Posterior vena cava (tissue), 2 donors: ENCODE measurements around the gene C1orf21. TPM values are rescaled to one million over a fixed set of nuclear protein-coding genes. Genes with fewer than 3 reads are reported as not detected.

ENCODE experiments used
- DNase-seq: peaks from one replicate; pipeline ENCODE4 v3.0.0-alpha.2; 2020; ENCODE audit warnings: low spot score
- intact Hi-C, 2 donors: fragments of 100-400 bp; cut with DNase I; formaldehyde crosslinking; loops; one replicate each; pipeline versions ENCODE4 v1.14.1 to v1.14.2; 2022 to 2023
- total RNA-seq, 2 donors: library from RNA; stranded (reverse); fragmentation: NEBNext Ultra II Directional; extraction: Animal tissue kit (Norgen Biotek cat#: 25700); gene quantifications; one replicate each; pipeline ENCODE4 v1.2.1, GENCODE V29; 2021
- donor health status: DM: yes; HTN: yes; CAD: no.
- donor health status: DM: yes; HTN: yes; CAD: no.

Gene C1orf21
- total RNA-seq, 2 donors from 2014 or later = 64.5 to 69.3 TPM

- intact Hi-C loops = no loop called here
These were observed 41.8 kb downstream of the C1orf21 start for GRCh38 chr1:184428604-184429003.

DNA sequence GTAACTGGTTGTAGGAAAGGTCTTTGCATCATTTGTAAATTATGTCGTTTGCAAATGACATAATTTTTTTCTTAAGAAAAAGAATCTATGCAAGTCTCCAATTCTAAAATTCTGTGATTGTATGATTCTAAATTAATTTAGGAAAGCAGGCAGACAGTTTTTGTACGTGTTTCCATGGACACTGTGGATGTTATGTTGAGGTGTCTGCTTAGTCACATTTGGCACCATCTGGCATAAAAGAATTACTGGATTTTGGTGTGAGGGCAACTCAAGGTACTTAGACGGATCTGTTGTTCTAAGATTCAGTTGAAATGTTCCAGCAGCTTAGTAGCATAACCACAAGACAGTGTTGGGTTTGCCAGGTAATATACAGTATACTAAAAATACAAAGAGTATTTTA lies 42.5 kb downstream of the C1orf21 start:
- intact Hi-C loops = no loop called here
- DNase-seq = no peak

More at GRCh38 chr1:184428604-184429003, 41.8 kb downstream of the C1orf21 start:
- no peak for DNase-seq

DNA sequence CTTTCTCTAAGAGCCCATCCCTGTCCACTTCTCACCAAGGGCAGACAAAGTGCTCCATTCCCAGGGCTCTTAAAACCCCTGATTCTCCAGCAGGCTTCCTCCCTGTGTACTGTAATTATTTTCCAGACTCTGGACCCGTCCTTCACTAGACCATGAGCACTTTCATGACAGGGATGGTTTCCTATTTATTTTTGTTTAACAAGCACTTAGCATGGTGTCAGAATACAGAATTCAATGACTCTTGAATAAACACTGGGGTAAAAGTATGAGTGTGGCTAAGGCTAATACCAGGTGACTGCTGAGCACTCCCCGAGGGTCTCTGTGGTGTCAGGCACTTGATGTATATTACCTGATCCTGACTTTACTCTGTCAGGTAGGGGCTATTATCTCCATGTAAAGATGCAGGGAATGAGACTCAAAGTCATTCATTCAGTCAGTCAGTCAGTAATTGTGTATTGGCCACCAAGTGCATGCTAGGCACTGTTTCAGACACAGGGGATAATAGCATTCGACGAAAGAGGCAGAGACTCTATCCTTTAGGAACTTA lies 47.2 kb downstream of the C1orf21 start:
- intact Hi-C loops = no loop called here
- no peak for DNase-seq

DNA sequence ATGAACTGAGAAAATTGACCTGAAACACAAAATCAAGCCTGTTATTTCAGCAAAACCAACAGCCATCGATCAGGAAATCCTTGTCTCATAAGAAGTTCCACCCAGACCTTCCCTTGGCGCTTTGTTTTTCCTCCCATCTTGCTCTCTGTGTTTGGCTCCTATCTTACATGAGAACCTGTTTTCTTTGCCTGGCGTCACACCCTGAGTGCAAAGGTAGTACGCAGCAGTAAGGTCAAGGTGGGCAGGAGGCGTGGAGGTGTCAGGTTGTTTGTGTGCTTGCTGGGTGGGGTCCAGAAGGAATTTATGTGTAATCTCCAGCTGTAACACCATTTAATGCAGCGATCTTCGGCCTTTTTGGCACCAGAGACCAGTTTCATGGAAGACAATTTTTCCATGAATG lies 50.5 kb downstream of the C1orf21 start:
- intact Hi-C loops = loop anchor here in 1 of 2 donors (2.0 kb wide), 1 partner anchor 16 kb away; no protein-coding TSS in a partner anchor
- no peak for DNase-seq

- DNase-seq = no peak
- intact Hi-C loops = no loop called here
These were observed 51.5 kb downstream of the C1orf21 start for GRCh38 chr1:184438363-184438762.

DNA sequence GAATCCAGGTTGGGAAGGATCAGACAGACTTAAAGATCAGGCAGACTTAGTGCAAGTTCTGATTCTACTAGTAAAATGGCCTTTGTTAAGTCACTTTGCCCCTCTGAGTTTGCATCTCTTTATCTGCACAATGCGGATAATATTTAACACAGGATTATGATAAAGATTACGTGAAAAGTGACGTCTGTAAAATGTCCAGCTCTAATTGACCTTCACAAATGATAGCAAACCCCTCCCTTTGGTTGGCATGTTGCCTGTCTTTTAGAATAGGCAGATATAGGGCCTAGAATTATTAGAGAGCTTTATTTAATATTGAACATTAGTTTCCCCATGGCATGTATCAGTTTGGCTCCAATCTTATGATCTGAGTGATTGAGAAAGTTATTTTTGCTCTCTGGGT lies 55.4 kb downstream of the C1orf21 start:
- intact Hi-C loops = no loop called here
- no peak for DNase-seq

GRCh38 chr1:184443201-184443600 lies 56.4 kb downstream of the C1orf21 start:
- intact Hi-C loops = no loop called here

DNA sequence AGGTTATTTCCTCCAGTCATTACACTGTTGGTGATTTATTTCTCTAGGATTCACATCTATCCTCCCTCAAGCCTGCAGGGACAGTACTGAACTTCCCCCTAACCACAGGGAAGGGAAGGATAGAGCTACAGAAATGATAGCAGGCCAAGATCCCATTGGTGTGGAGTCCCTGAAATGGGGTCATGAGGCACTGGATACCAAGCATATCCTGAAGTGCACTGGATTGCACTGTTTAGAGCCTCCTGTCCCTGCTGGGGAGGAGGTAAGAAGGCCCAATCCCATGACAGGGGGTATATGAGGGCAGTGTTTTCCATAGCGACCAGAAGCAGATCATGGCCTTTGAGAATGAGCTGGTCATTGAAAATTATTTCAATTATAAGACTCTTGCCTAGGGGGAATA lies 56.8 kb downstream of the C1orf21 start:
- intact Hi-C loops = no loop called here
- DNase-seq = no peak

More at GRCh38 chr1:184443201-184443600, 56.4 kb downstream of the C1orf21 start:
- no peak for DNase-seq

DNA sequence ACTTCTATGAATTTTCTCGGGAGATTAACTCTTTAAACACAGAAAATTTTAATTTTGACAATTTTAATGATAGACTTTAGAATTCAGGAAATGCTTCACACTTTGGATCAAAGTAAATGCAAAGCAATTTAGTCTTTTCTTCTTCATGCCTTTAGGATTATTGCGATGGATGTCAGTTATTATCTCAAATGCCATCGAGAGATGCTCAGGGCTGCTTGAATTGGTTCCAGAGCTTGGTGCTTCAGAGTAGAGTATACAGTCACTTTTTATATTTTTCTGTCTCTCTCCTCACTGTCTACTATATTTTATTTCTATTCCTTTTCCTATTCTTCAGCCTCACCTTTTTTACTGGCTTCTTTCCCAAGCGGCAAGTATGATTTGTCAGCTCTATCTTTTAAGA lies 59.2 kb downstream of the C1orf21 start:
- no peak for DNase-seq
- intact Hi-C loops = no loop called here

DNA sequence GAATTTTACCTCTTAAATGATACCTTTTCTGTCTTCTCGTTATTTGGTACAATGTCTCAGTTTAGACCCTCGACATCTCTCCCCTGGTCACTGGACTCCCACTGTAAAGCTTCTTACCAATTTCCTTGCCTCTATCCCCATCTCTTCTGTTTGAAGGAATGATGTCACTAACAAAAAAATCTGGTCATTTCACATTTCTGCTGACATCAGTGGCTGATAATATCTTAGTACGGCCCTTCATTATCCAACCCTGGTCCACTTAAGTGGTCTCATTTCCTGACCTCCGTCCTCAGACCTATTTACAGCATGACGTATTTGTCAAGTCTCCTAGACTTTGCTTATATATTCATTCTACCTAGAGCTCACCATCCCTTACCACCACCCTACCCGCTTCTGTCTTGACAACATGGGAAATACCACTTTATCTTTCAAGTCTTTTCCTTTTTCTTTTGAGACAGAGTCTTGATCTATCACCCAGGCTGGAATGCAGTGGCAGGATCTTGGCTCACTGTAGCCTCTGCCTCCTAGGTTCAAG lies 60.9 kb downstream of the C1orf21 start:
- intact Hi-C loops = no loop called here

DNA sequence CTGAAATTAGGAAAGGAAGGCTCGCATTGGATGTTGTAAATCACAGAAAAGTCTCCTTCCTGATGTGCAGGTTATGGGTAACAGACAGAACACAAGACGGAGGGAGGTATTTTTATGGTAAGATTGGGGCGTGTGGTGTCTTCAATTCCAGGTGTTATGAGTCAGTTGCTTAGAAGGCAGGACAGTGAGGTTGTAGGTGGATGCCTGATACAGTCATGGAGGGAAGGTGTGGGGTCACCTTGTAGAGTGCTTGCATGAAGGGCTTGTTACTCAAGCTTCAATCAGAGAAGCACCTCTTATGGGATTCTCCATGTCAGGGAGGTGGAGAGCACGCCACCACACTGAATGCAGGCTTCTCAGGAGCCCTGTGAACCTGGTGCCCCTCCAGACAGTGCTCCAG lies 63.1 kb downstream of the C1orf21 start:
- no peak for DNase-seq
- intact Hi-C loops = no loop called here

More for the DNA sequence above, 60.9 kb downstream of the C1orf21 start:
- DNase-seq = no peak

DNA sequence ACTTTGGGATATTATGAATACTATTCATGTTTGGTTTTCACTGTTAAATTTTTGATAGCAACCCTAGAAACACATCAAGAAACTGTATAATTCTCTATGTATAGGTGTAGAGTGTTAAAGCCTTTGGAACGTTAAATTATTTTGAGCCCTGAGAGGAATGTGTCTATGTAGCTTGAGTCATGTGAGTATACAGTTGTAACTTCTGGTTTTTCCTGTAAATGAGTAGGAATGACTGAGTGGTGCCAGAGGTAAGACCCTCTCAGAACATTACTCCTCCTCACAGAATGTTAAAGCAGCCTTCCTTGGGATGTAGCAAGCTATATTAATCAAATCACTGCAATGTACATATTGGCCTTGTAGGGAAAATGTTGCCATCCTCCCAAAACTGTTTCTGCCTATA lies 69.0 kb downstream of the C1orf21 start:
- no peak for DNase-seq
- intact Hi-C loops = no loop called here

- no peak for DNase-seq
- intact Hi-C loops = no loop called here
These were observed 69.4 kb downstream of the C1orf21 start for GRCh38 chr1:184456189-184456588.

DNA sequence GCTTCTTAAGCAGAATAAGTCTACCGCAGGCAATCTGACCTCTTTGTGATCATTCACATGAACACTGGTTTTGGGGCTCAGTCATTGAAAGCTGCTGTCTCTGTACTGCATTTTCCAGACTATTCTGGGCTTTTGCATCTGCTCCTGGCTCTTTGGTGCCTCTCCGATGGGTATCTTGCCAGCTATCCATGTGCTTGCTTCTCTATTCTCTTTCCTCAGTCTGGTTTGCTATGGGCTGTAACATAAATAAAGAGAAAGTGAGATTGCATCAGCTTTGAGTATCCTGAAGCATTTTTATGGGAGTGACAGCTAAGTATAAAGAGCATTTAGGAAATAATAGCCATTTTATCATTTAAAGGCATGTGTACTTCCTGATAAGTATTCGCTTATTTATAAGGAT lies 70.7 kb downstream of the C1orf21 start:
- DNase-seq = no peak
- intact Hi-C loops = no loop called here

- no peak for DNase-seq
- intact Hi-C loops = no loop called here
These were observed 74.5 kb downstream of the C1orf21 start for GRCh38 chr1:184461321-184461720.

- no peak for DNase-seq
- intact Hi-C loops = no loop called here
These were observed 75.3 kb downstream of the C1orf21 start for GRCh38 chr1:184462155-184462554.

DNA sequence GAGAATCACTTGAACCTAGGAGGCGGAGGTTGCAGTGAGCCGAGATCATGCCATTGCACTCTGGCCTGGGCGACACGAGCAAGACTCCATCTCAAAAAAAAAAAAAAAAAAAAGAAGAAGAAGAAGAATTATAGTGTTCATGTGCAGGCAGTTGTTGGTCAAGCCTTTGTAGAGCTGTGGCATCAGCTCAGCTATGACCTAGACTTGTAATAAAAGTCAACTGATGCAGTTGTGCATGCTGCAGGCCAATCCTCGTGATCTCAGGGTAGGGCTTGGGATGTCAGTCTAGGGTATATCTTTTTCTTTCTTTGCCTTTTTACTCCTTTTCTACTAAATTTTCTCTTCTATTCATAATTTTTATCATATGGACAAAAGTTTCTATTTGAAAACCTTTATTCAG lies 76.2 kb downstream of the C1orf21 start:
- intact Hi-C loops = no loop called here
- no peak for DNase-seq

DNA sequence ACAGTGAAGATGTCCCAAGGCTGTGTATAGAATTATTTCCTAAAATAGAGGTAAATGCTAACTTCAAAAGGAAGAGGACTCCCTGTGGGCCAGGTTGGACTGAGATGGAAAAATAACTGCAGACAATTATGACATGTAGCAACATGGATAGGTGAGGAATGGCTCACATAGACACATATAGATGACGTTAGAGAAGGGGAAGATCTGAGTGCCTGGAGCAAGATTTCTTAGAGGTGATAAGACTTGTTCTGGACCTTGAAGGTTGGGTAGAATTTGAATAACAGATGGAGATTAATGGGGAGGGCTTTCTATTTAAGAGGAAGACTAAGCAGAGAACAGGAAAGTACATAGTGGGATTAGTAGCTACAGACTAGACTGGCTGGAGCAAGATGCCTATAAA lies 76.9 kb downstream of the C1orf21 start:
- intact Hi-C loops = no loop called here
- no peak for DNase-seq

GRCh38 chr1:184464757-184465156 lies 77.9 kb downstream of the C1orf21 start:
- DNase-seq = no peak
- intact Hi-C loops = no loop called here

DNA sequence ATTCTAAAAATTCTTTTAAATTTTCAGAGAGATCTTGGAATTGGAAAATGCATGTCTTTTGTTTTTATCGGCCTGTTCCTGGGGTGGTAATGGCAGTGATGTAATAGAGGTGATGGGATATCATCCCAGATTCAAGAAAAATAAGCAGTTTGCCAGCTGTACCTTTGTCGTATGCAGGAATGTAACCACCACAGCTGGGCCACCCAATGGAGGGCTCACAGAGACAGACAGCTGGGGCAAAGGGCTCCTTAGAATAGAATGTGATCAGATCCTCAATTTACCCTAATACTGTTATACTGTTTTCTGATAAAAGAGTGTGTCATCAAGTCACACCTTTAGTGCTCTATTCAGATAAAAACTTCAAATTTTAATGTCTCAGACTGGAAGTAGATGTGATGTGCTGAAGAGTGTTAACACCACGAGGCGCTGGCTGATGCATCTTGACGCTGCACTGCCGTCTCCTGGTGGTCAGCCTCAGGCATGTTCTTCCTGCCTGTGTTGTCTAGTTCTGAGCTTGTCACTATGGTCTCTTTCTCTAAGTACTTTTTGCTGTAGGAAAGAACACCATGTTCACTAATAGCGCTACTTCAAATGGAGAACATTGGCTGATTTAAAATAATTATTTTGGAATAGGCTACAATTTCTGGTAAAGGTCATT lies 78.8 kb downstream of the C1orf21 start:
- intact Hi-C loops = no loop called here
- no peak for DNase-seq

GRCh38 chr1:184467295-184467694 lies 80.5 kb downstream of the C1orf21 start:
- no peak for DNase-seq
- intact Hi-C loops = no loop called here
